Esophagus squamous epithelium (tissue), 5 donors: ENCODE data around the gene SFMBT2. TPM values are rescaled to one million over a fixed set of nuclear protein-coding genes. Genes with fewer than 3 reads are reported as not detected.

Experiments
- DNase-seq: peaks from one replicate; lab custom pipeline; 2025; lab: John Stamatoyannopoulos, UW
- H3K27ac ChIP-seq, 4 donors: fragments of 200-600 bp; sonication (generic); one replicate each; pipeline ENCODE4 v1.5.1; 2016 to 2019; ENCODE audit warnings: mild to moderate bottlenecking in 1 of 4
- H3K27me3 ChIP-seq, 4 donors: fragments of 200-600 bp; sonication (generic); 1 replicate in 3 of 4; 2 replicates in 1 of 4; pipeline versions ENCODE4 v1.5.1 to v1.6.0; 2017 to 2021; ENCODE audit warnings: antibody characterized with exemption in 1 of 4
- H3K36me3 ChIP-seq, 3 donors: fragments of 200-600 bp; sonication (generic); one replicate each; pipeline ENCODE4 v1.5.1; 2016 to 2019
- H3K4me1 ChIP-seq, 3 donors: fragments of 200-600 bp; sonication (generic); one replicate each; pipeline ENCODE4 v1.5.1; 2017 to 2019
- H3K4me3 ChIP-seq, 4 donors: fragments of 200-600 bp; sonication (generic); 1 replicate in 3 of 4; 2 replicates in 1 of 4; pipeline ENCODE4 v1.5.1; 2016 to 2019; ENCODE audit warnings: mild to moderate bottlenecking in 2 of 4, moderate library complexity in 1 of 4
- H3K9me3 ChIP-seq, 3 donors: fragments of 200-600 bp; sonication (generic); one replicate each; pipeline ENCODE4 v1.5.1; 2016 to 2019
- POLR2A ChIP-seq, 4 donors: fragments of 450-650 bp; IDR thresholded peaks; one replicate each; pipeline ENCODE4 v1.6.1; 2017; ENCODE audit warnings: antibody characterized with exemption in 4 of 4, mild to moderate bottlenecking in 4 of 4, moderate library complexity in 3 of 4
- WGBS, 2 donors: methylation state at CpG; one replicate each; pipeline ENCODE4 v1.1.5; 2018; 5-methylcytosine and 5-hydroxymethylcytosine counted together
- intact Hi-C: fragments of 100-400 bp; cut with DNase I; formaldehyde crosslinking; loops from one replicate; pipeline ENCODE4 v1.15.0; 2022
- total RNA-seq, 4 donors: library from RNA; depleted of rRNA; stranded (reverse); fragments of >200 nt; gene quantifications; one replicate each; pipeline ENCODE4 v1.1.0, GENCODE V29; 2016
- TF ChIP-seq, protein P1 (sequence below), 6 experiments: fragments of 450-650 bp in 4 of 6; fragments of 200-600 bp in 2 of 6; sonication (generic) in 2 of 6; IDR thresholded peaks; one replicate each; pipeline ENCODE4 v1.5.1; 2016 to 2019; ENCODE audit warnings: antibody characterized with exemption in 6 of 6, mild to moderate bottlenecking in 4 of 6, moderate library complexity in 4 of 6
- donor health status: DM: yes; HTN: yes; CAD: no.

The SFMBT2 gene
- total RNA-seq, 4 donors from 2014 or later: 0.72 to 5.0 (median 1.4) TPM

- intact Hi-C loops: no loop called here
- no peak for DNase-seq
- no peaks in the 10 kb centered on the region for H3K36me3 ChIP-seq
- TF ChIP-seq POLR2A (IDR thresholded peaks at IDR 0.05): no peak
- TF ChIP-seq, protein P1, sequence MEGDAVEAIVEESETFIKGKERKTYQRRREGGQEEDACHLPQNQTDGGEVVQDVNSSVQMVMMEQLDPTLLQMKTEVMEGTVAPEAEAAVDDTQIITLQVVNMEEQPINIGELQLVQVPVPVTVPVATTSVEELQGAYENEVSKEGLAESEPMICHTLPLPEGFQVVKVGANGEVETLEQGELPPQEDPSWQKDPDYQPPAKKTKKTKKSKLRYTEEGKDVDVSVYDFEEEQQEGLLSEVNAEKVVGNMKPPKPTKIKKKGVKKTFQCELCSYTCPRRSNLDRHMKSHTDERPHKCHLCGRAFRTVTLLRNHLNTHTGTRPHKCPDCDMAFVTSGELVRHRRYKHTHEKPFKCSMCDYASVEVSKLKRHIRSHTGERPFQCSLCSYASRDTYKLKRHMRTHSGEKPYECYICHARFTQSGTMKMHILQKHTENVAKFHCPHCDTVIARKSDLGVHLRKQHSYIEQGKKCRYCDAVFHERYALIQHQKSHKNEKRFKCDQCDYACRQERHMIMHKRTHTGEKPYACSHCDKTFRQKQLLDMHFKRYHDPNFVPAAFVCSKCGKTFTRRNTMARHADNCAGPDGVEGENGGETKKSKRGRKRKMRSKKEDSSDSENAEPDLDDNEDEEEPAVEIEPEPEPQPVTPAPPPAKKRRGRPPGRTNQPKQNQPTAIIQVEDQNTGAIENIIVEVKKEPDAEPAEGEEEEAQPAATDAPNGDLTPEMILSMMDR (IDR thresholded peaks at IDR 0.05): no peak
- no peaks in the 10 kb centered on the region for H3K9me3 ChIP-seq
- 95 to 100% methylated on average over 3 of the region's 3 CpGs for WGBS, 2 donors
- no peak overlapping the region for H3K4me3 ChIP-seq
- no peaks in the 10 kb centered on the region for H3K27me3 ChIP-seq
- H3K4me1 ChIP-seq: no peaks in the 10 kb centered on the region
- no peak overlapping the region for H3K27ac ChIP-seq
These were observed 60.2 kb downstream of the SFMBT2 start for GRCh38 chr10:7350541-7351195.

GRCh38 chr10:7345717-7346116 lies 65.1 kb downstream of the SFMBT2 start:
- intact Hi-C loops: no loop called here

GRCh38 chr10:7343040-7343439 lies 67.8 kb downstream of the SFMBT2 start:
- no peak for TF ChIP-seq POLR2A (IDR thresholded peaks at IDR 0.05)
- TF ChIP-seq, protein P1 (IDR thresholded peaks at IDR 0.05): no peak
- intact Hi-C loops: no loop called here
- H3K27ac ChIP-seq: no peak overlapping the region
- H3K4me1 ChIP-seq: no peaks in the 10 kb centered on the region
- DNase-seq: no peak
- no peak overlapping the region for H3K4me3 ChIP-seq
- no peaks in the 10 kb centered on the region for H3K9me3 ChIP-seq
- no peaks in the 10 kb centered on the region for H3K27me3 ChIP-seq
- WGBS, 2 donors: 88 to 89% methylated on average over 3 of the region's 3 CpGs
- H3K36me3 ChIP-seq: no peaks in the 10 kb centered on the region

More at GRCh38 chr10:7345717-7346116, 65.1 kb downstream of the SFMBT2 start:
- WGBS, 2 donors: 73 to 75% methylated on average over 10 of the region's 10 CpGs
- Histone ChIP-seq H3K4me3 (no peak overlapping the region), H3K9me3 (no peaks in the 10 kb centered on the region), H3K36me3 (no peaks in the 10 kb centered on the region), H3K27me3 (no peaks in the 10 kb centered on the region), H3K4me1 (no peaks in the 10 kb centered on the region), H3K27ac (peak overlapping the region in 1 of 4 donors; percentile 10)
- no peak for TF ChIP-seq POLR2A (IDR thresholded peaks at IDR 0.05)
- TF ChIP-seq, protein P1 (IDR thresholded peaks at IDR 0.05): no peak
- no peak for DNase-seq

DNA sequence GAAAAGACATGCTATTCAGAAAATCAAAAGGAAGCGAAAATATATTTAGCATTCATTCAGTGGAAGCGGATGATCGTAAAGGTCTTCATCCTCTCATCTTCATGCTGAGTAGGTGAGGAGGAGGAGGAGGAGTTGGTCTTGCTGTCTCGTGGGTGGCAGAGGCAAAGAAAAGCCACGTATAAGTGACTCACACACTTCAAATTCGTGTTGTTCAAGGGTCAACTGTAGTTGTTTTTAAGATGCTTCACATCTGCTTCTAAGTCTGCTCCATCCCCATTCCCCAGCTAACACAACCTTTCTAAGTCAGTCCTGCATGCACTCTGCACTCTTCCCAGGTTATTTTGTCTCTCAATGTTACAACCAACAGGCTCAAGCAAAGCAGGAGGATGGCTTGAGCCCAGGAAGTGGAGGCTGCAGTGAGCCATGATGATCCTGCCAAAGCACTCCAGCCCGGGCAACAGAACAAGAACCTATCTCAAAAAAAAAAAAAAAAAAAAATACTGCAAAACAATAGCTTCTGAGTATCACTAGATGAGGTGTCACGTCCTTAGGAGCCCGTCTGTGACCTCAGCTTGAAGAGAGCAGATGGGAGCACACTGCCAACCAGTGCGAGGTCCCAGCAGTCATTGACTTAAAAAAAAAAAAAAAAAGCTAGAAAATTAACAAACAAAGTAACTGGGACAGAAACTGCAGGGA lies 70.5 kb downstream of the SFMBT2 start:
- WGBS, 2 donors: 63% methylated on average over 9 to 10 of the region's 10 CpGs

DNA sequence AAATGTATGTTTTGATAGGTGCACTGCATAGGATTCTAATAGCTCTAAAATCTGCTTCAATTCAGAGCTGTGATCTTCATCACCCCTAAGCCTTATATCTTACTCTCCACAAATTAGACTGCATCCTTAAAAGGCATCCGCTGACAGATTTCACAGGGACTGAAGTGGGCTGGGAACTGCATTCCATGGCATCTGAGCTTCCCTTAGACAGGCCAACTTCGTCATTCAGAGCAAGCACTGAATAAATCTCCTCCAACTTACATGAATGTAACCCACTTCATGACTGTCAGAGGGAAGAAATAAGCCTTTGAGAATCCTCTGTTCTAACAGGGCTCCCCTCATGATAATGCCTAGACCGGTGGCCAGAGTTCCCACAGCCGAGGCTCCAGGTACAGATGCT lies 71.3 kb downstream of the SFMBT2 start:
- 82 to 85% methylated on average over 4 of the region's 4 CpGs for WGBS, 2 donors
- no peaks in the 10 kb centered on the region for H3K27me3 ChIP-seq
- intact Hi-C loops: no loop called here
- no peak for DNase-seq
- H3K27ac ChIP-seq: no peak overlapping the region
- no peaks in the 10 kb centered on the region for H3K9me3 ChIP-seq
- no peak overlapping the region for H3K4me3 ChIP-seq
- H3K4me1 ChIP-seq: no peaks in the 10 kb centered on the region
- H3K36me3 ChIP-seq: no peaks in the 10 kb centered on the region
- TF ChIP-seq POLR2A (IDR thresholded peaks at IDR 0.05): no peak
- TF ChIP-seq, protein P1 (IDR thresholded peaks at IDR 0.05): no peak

More for the DNA sequence above, 70.5 kb downstream of the SFMBT2 start:
- H3K27me3 ChIP-seq: no peaks in the 10 kb centered on the region
- H3K27ac ChIP-seq: no peak overlapping the region
- no peak overlapping the region for H3K4me3 ChIP-seq
- H3K36me3 ChIP-seq: no peaks in the 10 kb centered on the region
- no peak for TF ChIP-seq POLR2A (IDR thresholded peaks at IDR 0.05)
- TF ChIP-seq, protein P1 (IDR thresholded peaks at IDR 0.05): no peak
- DNase-seq: no peak
- intact Hi-C loops: no loop called here
- no peaks in the 10 kb centered on the region for H3K4me1 ChIP-seq
- H3K9me3 ChIP-seq: no peaks in the 10 kb centered on the region
